Urothelium cell line (cell line): ENCODE data around the gene GSC.
"Not testable (repeated sequence)": the region's sequence is repeated elsewhere in the genome, so short reads cannot be mapped to it uniquely, and the experiment has no call there.

Source experiments
- DNase-seq: peaks from one replicate; pipeline ENCODE4 v3.0.0; 2011; ENCODE audit warnings: low spot score, mixed read lengths
- FAIRE-seq: peaks from 2 replicates; lab custom pipeline; 2011; peaks lifted over from hg19 to GRCh38; lab: Jason Lieb, UNC

Gene GSC

GRCh38 chr14:94747739-94748138, 22.2 kb downstream of the GSC start:
- no peak for DNase-seq
- FAIRE-seq: no peak

GRCh38 chr14:94747153-94747552, 22.8 kb downstream of the GSC start:
- not testable (repeated sequence) for FAIRE-seq, DNase-seq

- FAIRE-seq: no peak
- no peak for DNase-seq
Observed at GRCh38 chr14:94746131-94746530, 23.8 kb downstream of the GSC start.

- FAIRE-seq: no peak
- no peak for DNase-seq
Observed at GRCh38 chr14:94738751-94739150, 31.2 kb downstream of the GSC start.

- DNase-seq (no peak), FAIRE-seq (no peak)
Observed at GRCh38 chr14:94738097-94738496, 31.8 kb downstream of the GSC start.

GRCh38 chr14:94728950-94729349, 41.0 kb downstream of the GSC start:
- FAIRE-seq: no peak
- DNase-seq: no peak

GRCh38 chr14:94728440-94728839, 41.5 kb downstream of the GSC start:
- FAIRE-seq, DNase-seq: not testable (repeated sequence)

GRCh38 chr14:94726649-94727048, 43.3 kb downstream of the GSC start:
- FAIRE-seq: not testable (repeated sequence)

GRCh38 chr14:94724993-94725392, 44.9 kb downstream of the GSC start:
- no peak for DNase-seq
- no peak for FAIRE-seq

More at GRCh38 chr14:94726649-94727048, 43.3 kb downstream of the GSC start:
- DNase-seq: not testable (repeated sequence)

- DNase-seq: no peak
- FAIRE-seq: no peak
Observed at GRCh38 chr14:94722397-94722796, 47.5 kb downstream of the GSC start.
